ENCODE measurements around the gene RABEP2.
"Not testable (repeated sequence)": the region's sequence is repeated elsewhere in the genome, so short reads cannot be mapped to it uniquely, and the experiment has no call there.

Gene RABEP2

DNA sequence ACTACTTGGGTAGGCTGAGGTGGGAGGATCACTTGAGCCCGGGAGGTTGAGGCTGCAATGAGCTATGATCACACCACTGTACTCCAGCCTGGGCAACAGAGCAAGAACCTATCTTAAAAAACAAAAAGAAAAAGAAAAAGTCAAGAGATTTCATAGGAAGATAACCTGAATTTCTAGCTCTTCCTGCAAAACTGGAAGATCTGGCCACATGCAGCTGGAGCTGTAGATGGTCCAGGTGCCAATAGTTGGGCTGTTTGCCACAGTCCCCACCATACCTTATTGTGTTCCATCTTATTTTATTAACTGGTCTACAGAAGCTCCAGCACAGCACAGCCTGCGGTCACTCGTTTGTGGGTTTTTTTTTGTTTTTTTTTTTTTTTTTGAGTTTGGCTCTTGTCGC, 31.7 kb downstream of the RABEP2 start:
- in situ Hi-C loops (cut with HindIII; ENCODE audit: low pct_unique_long_range_greater_than_20kb, low sequenced_read_pairs): no loop called here
- TF ChIP-seq JUND (IDR thresholded peaks at IDR 0.05; ENCODE audit: low read depth): no peak
- DNase-seq (ENCODE audit: low read depth in 1 of 2, low spot score in 1 of 2): peak in 1 of 2 experiments; percentile 52

DNA sequence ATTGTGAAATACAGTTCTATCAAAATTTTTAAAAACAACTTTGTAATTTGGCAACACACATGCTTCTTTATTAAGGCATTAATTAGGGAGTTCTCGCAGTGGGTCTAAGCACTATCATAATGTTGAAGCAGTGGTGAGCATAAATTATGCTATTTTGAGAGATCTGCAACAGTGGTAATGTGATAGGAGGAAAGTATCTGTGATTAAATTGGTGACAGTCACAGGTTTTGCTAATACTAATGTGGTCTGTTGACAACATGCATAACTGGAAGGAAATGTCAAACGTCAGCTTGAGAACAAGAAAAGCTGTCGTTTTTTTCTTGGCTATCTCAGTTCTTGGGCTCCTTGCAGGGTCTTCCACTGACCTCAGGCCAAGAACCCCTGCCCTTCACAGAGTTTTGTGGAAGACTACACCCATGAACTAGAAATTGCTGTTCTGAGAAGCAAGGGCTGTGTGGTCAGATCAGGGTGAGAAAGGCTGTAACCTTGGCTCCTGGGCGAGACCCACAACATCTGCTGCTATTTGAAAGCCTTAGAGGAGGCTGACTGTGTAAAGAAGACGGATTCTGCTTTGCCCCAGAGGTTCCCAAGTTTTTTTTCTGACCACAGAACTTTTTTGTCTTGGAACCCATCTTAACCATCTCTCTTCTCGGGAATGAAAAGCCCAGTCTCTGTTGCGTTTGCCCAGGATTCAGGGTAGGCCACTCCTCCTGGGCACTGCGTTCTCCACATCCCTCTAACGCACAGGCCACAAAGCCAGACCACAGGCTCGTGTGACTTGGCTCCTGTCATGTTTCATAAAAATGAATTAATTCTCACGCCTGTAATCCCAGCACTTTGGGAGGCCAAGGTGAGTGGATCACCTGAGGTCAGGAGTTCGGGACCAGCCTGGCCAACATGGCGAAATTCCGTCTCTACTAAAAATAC, 32.8 kb downstream of the RABEP2 start:
- no peak for TF ChIP-seq JUND (IDR thresholded peaks at IDR 0.05; ENCODE audit: low read depth)
- in situ Hi-C loops (cut with HindIII; ENCODE audit: low pct_unique_long_range_greater_than_20kb, low sequenced_read_pairs): no loop called here
- no peak for DNase-seq (ENCODE audit: low read depth in 1 of 2, low spot score in 1 of 2)

DNA sequence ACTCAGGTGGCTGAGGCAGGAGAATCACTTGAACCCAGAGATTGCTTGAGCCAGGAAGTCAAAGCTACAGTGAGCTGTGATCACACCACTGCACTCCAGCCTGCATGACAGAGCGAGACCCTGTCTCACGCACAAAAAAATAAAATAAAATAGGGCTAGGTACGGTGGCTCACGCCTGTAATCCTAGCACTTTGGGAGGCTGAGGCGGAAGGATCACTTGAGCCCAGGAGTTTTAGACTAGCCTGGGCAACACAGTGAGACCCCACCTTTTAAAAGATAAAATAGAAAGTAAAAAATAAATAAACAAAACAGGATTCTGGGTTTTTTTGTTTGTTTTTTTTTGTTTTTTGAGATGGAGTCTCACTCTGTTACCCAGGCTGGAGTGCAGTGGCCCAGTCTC, 34.7 kb downstream of the RABEP2 start:
- in situ Hi-C loops (cut with HindIII; ENCODE audit: low pct_unique_long_range_greater_than_20kb, low sequenced_read_pairs); DNase-seq (ENCODE audit: low read depth in 1 of 2, low spot score in 1 of 2): not testable (repeated sequence)

DNA sequence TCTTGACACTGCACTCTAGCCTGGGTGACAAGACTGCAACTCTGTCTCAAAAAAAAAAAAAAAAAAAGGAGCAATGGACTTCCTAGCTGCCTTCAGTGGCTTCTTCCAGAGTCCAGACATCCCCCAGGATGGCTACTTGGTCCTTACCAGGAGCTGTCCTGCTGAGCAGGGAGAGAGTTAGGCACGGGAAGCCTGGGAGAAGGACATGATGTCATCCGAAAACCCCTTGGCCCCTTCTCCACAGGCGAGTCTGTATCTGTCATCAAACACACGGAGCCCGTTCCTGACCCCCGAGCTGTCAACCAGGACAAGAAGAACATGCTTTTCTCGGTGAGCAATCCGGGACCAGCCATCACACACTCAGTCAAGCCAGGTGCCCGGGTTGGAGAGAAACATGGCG, 38.1 kb downstream of the RABEP2 start:
- no peak for TF ChIP-seq JUND (IDR thresholded peaks at IDR 0.05; ENCODE audit: low read depth)
- in situ Hi-C loops (cut with HindIII; ENCODE audit: low pct_unique_long_range_greater_than_20kb, low sequenced_read_pairs): no loop called here
- DNase-seq (ENCODE audit: low read depth in 1 of 2, low spot score in 1 of 2): no peak

DNA sequence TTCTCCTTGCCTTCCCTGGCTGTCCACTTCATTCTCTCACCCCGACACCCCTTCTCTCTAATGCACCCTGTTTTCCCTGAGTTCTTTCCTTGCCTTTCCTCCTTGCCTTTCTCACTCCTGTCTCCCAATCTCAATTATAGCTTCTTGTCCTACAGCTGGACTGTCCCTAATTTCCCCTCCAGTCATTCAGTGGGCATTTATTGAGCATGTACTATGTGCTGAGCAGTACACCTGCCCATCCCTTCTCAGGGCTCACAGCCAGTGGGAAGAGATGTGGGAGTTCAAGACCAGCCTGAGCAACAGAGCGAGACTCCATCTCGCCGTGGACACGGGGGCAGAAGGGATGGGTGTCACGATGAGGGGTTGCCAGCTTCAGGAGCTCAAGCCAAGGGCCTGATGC, 41.0 kb downstream of the RABEP2 start:
- no peak for TF ChIP-seq JUND (IDR thresholded peaks at IDR 0.05; ENCODE audit: low read depth)
- in situ Hi-C loops (cut with HindIII; ENCODE audit: low pct_unique_long_range_greater_than_20kb, low sequenced_read_pairs): no loop called here

DNA sequence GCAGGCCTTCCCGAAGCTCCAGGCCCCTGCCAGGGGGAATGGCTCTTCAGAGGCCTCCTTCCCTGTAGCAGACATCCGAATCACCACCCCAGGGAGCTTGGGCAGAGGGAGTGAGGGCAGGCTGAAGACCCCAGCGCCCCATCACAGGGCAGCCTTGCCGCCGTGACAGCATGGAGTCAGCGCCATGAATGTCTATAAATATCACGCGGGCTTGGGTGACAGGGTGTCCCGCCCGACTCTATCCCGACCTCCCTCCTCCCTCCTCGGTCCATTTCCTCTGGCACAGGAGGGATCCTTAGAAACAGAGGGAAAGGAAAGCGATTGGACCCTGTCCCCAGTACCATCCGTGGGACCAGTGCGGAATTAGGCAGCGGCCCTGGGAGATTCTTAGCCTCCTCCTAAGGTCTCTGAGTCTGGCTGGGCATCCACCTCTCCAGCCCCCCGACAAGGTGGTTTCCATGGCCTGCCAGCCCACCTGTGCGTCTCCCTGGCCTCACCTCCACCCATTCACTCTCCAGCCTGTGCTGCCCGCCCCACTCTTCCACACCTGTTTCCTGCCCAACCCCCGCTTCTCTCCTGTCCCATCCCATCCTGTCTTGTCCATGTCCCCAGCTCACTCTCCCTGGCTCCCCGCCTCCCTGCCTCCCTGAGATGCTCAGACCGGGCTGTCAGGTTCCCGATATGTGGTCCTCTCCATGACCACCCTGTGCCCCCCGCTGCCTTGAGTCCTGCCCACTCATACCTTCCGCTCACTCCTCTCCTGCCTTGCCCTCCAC, 41.6 kb downstream of the RABEP2 start:
- in situ Hi-C loops (cut with HindIII; ENCODE audit: low pct_unique_long_range_greater_than_20kb, low sequenced_read_pairs): no loop called here

More for the DNA sequence above, 41.0 kb downstream of the RABEP2 start:
- no peak for DNase-seq (ENCODE audit: low read depth in 1 of 2, low spot score in 1 of 2)

DNA sequence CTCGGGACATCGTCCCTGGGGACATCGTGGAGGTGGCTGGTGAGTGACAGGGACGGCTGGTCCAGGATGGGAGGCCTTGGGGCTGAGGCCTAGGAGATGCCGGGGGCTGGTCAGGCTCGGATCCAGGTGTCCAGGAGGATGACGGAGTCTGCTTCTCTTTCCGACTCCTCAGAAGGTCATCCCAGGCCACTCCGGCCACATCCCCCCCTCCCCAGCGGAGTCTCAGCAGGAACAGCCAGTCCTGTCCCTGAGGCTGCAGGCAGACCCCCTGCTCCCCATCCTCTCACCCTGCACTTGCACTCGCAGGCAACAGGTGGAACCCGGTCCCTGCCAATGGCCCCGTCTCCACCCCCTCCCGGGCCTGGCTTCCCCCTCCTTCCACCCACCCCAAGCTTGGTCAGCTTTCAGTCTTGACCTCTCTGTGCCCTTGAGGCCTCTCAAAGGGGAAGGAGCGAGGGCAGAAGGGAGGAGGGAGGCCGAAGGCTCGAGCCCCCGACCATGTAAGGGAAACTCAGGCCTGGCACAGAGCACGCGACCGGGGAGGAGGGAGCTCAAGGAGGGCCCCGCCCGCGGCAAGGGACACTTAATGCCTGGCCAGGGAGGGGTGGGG, 42.4 kb downstream of the RABEP2 start:
- DNase-seq (ENCODE audit: low read depth in 1 of 2, low spot score in 1 of 2): no peak
- in situ Hi-C loops (cut with HindIII; ENCODE audit: low pct_unique_long_range_greater_than_20kb, low sequenced_read_pairs): no loop called here
- TF ChIP-seq JUND (IDR thresholded peaks at IDR 0.05; ENCODE audit: low read depth): no peak

More for the DNA sequence above, 41.6 kb downstream of the RABEP2 start:
- no peak for DNase-seq (ENCODE audit: low read depth in 1 of 2, low spot score in 1 of 2)
- no peak for TF ChIP-seq JUND (IDR thresholded peaks at IDR 0.05; ENCODE audit: low read depth)

DNA sequence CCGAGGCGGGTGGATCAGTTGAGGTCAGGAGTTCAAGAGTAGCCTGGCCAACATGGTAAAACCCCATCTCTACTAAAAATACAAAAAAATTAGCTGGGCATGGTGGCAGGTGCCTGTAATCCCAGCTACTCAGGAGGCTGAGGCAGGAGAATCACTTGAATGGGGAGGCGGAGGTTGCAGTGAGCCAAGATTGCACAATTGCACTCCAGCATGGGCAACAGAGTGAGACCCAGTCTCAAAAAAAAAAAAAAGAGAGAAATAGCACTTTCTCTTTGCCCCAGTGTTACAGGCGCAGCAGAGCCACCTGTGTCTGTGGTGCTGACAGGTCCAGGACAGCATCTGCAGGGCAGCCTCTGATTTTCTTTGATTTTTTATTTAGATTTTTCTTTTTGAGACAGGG, 43.5 kb downstream of the RABEP2 start:
- in situ Hi-C loops (cut with HindIII; ENCODE audit: low pct_unique_long_range_greater_than_20kb, low sequenced_read_pairs); DNase-seq (ENCODE audit: low read depth in 1 of 2, low spot score in 1 of 2): not testable (repeated sequence)

DNA sequence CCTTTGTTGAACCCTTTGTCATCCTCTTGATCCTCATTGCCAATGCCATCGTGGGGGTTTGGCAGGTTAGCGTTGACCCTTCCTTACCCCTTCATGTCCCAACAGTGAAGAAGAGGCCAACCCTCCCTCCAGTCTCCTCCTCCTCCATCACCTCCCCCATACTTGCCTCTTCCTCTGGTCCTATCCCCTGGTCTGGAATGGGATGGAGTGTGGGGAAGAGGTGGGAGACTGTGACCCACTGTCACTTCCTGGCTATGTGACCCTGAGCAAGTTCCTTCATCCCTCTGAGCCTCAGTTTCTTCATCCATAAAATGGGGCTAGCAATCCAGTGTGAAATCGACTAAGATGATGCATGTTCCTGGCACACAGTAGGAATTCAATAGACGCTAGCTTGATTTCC, 44.1 kb downstream of the RABEP2 start:
- TF ChIP-seq JUND (IDR thresholded peaks at IDR 0.05; ENCODE audit: low read depth): no peak
- in situ Hi-C loops (cut with HindIII; ENCODE audit: low pct_unique_long_range_greater_than_20kb, low sequenced_read_pairs): no loop called here
- DNase-seq (ENCODE audit: low read depth in 1 of 2, low spot score in 1 of 2): no peak

DNA sequence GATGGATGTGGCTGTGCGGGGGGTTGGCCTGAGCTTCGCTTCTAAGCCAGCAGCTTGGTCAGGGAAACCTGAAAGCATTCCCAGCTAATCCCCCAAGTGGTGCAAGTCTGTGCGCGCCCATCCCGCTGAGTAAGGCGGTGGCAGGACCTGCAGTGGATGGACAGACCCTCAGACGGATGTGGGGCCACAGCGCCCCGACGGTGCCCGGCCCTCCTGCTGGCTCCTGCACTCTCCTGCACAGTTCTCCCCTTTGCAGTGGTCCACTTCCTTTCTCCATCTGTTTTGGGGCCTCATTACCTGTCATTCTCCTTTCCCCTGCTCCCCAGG, 44.5 kb downstream of the RABEP2 start:
- TF ChIP-seq JUND (IDR thresholded peaks at IDR 0.05; ENCODE audit: low read depth): no peak
- DNase-seq (ENCODE audit: low read depth in 1 of 2, low spot score in 1 of 2): no peak
- in situ Hi-C loops (cut with HindIII; ENCODE audit: low pct_unique_long_range_greater_than_20kb, low sequenced_read_pairs): no loop called here

DNA sequence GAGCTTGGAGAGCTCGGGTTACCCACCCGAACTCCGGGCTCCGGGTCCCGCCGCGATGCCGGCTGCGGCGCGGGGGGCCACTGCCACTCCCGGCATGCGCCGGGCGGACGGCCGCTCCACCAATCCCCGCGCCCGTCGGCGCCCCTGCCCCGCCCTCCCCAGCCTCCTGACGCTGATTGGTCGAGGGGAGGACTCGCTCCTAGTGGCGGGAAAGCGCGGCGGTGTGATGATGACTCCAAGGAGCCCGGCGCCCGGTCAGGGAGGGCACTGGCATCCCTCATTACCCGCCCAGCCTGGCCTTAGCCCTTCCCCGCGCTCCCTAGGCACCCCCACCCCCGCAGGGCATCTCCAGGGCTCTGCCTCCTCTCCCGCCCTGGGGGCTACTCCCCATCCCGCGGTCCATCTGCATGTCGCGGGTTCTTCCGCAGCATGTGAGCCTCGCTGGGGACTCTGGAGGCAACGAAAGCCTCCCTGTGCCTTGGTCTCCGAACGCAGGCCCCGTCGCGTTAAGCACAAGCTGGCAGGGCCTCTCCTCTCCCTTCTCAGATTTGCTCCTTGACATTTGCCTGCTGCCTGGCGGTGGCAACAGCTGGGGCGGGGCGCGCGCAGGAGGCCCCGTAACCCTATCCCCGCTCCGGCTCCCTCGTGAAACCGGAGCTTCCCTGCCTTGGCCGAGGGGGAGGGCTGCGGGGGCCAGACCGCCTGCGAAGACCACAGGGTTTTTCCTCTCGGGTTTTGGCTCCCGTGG, 45.0 kb downstream of the RABEP2 start:
- no peak for TF ChIP-seq JUND (IDR thresholded peaks at IDR 0.05; ENCODE audit: low read depth)
- in situ Hi-C loops (cut with HindIII; ENCODE audit: low pct_unique_long_range_greater_than_20kb, low sequenced_read_pairs): no loop called here
- peak; percentile 90 to 98 for DNase-seq (ENCODE audit: low read depth in 1 of 2, low spot score in 1 of 2)

DNA sequence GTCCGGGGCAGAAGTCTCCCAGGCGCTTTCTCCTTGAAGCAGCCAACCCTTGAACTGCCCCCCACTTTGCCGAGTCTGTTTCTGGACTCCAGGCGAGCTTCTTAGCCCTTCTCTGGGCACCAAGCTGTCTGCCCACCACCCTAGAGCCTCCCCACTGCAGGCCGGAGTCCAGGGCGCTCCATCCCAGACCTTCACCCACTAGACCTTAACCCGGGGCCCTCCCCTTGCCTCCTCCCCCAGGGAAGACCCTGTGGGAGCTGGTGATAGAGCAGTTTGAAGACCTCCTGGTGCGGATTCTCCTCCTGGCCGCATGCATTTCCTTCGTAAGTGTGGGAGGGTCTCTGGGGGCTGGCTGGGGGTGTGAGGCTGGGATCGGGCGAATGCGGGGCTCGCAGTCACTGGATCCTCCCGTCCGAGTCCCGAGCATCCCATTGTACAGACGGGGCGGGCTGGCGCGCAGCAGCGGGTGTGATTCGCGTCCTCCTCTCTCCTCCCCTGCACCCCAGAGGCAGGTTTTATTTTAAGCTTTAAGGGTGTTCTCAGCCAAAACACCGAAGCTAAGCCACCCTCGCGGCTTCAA, 45.7 kb downstream of the RABEP2 start:
- TF ChIP-seq JUND (IDR thresholded peaks at IDR 0.05; ENCODE audit: low read depth): no peak
- in situ Hi-C loops (cut with HindIII; ENCODE audit: low pct_unique_long_range_greater_than_20kb, low sequenced_read_pairs): no loop called here
- no peak for DNase-seq (ENCODE audit: low read depth in 1 of 2, low spot score in 1 of 2)
